ENCODE data around the gene AAMDC. TPM values are rescaled to one million over a fixed set of nuclear protein-coding genes. Genes with fewer than 3 reads are reported as not detected.

The AAMDC gene
- total and polyA plus RNA-seq, 2 donors (not counting 1 experiment from before 2014, with no cell fraction given): 39.6 to 98.4 TPM

GRCh38 chr11:77778118-77778517, 42.8 kb upstream of the AAMDC start:
- H3K4me3 ChIP-seq (replicated peaks in 1 of 4; ENCODE audit: control extremely low read depth in 1 of 4, insufficient read depth in 1 of 4, low read depth in 3 of 4, low read length in 4 of 4): no peak overlapping the region
- no peak overlapping the region for H3K9ac ChIP-seq (ENCODE audit: insufficient read depth, low read length)
- H3K27me3 ChIP-seq (ENCODE audit: control insufficient read depth, insufficient read depth, low read length): no peaks in the 10 kb centered on the region
- H3K4me1 ChIP-seq (ENCODE audit: control insufficient read depth, extremely low read depth, insufficient read depth, low read length): no peaks in the 10 kb centered on the region
- peaks cover 6% of the 10 kb centered on the region for H4K20me1 ChIP-seq (ENCODE audit: control insufficient read depth, extremely low read depth, insufficient read depth, low read length)
- H3K9me3 ChIP-seq (ENCODE audit: control insufficient read depth, insufficient read depth, low read depth, low read length): no peaks in the 10 kb centered on the region
- no peaks in the 10 kb centered on the region for H3K36me3 ChIP-seq (ENCODE audit: control insufficient read depth, insufficient read depth, low read length)
- H3K27ac ChIP-seq (ENCODE audit: insufficient read depth, low read length): no peak overlapping the region
- H3K4me2 ChIP-seq (ENCODE audit: extremely low read depth, insufficient read depth, low read length): no peak overlapping the region
- TF ChIP-seq EZH2 (IDR thresholded peaks at IDR 0.05; ENCODE audit: low read length, missing control alignments) (no peak), CTCF (conservative IDR thresholded peaks at IDR 0.05 in 1 of 2, IDR thresholded peaks at IDR 0.05 in 1 of 2; ENCODE audit: low read depth in 1 of 2, low read length in 2 of 2) (no peak)
- no peak overlapping the region for H2AFZ ChIP-seq (ENCODE audit: low read length)
- DNase-seq (ENCODE audit: low read depth in 2 of 2): no peak
- peaks cover 25% of the 10 kb centered on the region for H3K79me2 ChIP-seq (ENCODE audit: control insufficient read depth, insufficient read depth, low read length)

- DNase-seq (ENCODE audit: low read depth in 2 of 2): no peak
- H3K4me1 ChIP-seq (ENCODE audit: control insufficient read depth, extremely low read depth, insufficient read depth, low read length): no peaks in the 10 kb centered on the region
- no peak overlapping the region for H3K27ac ChIP-seq (ENCODE audit: insufficient read depth, low read length)
- H2AFZ ChIP-seq (ENCODE audit: low read length): no peak overlapping the region
- H3K9me3 ChIP-seq (ENCODE audit: control insufficient read depth, insufficient read depth, low read depth, low read length): no peaks in the 10 kb centered on the region
- peaks cover 25% of the 10 kb centered on the region for H3K79me2 ChIP-seq (ENCODE audit: control insufficient read depth, insufficient read depth, low read length)
- H3K27me3 ChIP-seq (ENCODE audit: control insufficient read depth, insufficient read depth, low read length): no peaks in the 10 kb centered on the region
- no peaks in the 10 kb centered on the region for H3K36me3 ChIP-seq (ENCODE audit: control insufficient read depth, insufficient read depth, low read length)
- H3K4me3 ChIP-seq (replicated peaks in 1 of 4; ENCODE audit: control extremely low read depth in 1 of 4, insufficient read depth in 1 of 4, low read depth in 3 of 4, low read length in 4 of 4): no peak overlapping the region
- no peak for TF ChIP-seq EZH2 (IDR thresholded peaks at IDR 0.05; ENCODE audit: low read length, missing control alignments)
- H3K9ac ChIP-seq (ENCODE audit: insufficient read depth, low read length): no peak overlapping the region
- H3K4me2 ChIP-seq (ENCODE audit: extremely low read depth, insufficient read depth, low read length): no peak overlapping the region
- peaks cover 6% of the 10 kb centered on the region for H4K20me1 ChIP-seq (ENCODE audit: control insufficient read depth, extremely low read depth, insufficient read depth, low read length)
These were observed 42.4 kb upstream of the AAMDC start for GRCh38 chr11:77778549-77778948.

GRCh38 chr11:77779935-77780334, 41.0 kb upstream of the AAMDC start:
- Histone ChIP-seq H3K9me3 (ENCODE audit: control insufficient read depth, insufficient read depth, low read depth, low read length) (no peaks in the 10 kb centered on the region), H3K36me3 (ENCODE audit: control insufficient read depth, insufficient read depth, low read length) (no peaks in the 10 kb centered on the region), H3K4me3 (replicated peaks in 1 of 4; ENCODE audit: control extremely low read depth in 1 of 4, insufficient read depth in 1 of 4, low read depth in 3 of 4, low read length in 4 of 4) (no peak overlapping the region), H3K27ac (ENCODE audit: insufficient read depth, low read length) (no peak overlapping the region), H2AFZ (ENCODE audit: low read length) (no peak overlapping the region), H3K79me2 (ENCODE audit: control insufficient read depth, insufficient read depth, low read length) (peaks cover 23% of the 10 kb centered on the region), H3K4me2 (ENCODE audit: extremely low read depth, insufficient read depth, low read length) (no peak overlapping the region), H3K9ac (ENCODE audit: insufficient read depth, low read length) (no peak overlapping the region), H4K20me1 (ENCODE audit: control insufficient read depth, extremely low read depth, insufficient read depth, low read length) (peaks cover 6% of the 10 kb centered on the region), H3K4me1 (ENCODE audit: control insufficient read depth, extremely low read depth, insufficient read depth, low read length) (no peaks in the 10 kb centered on the region), H3K27me3 (ENCODE audit: control insufficient read depth, insufficient read depth, low read length) (no peaks in the 10 kb centered on the region)
- TF ChIP-seq CTCF (conservative IDR thresholded peaks at IDR 0.05 in 1 of 2, IDR thresholded peaks at IDR 0.05 in 1 of 2; ENCODE audit: low read depth in 1 of 2, low read length in 2 of 2) (no peak), EZH2 (IDR thresholded peaks at IDR 0.05; ENCODE audit: low read length, missing control alignments) (no peak)
- DNase-seq (ENCODE audit: low read depth in 2 of 2): peak; percentile 44 to 53

Data from fibroblast of lung (primary cell).